ENCODE data around the gene PLPP4. TPM values are rescaled to one million over a fixed set of nuclear protein-coding genes. Genes with fewer than 3 reads are reported as not detected.

PLPP4 gene
- polyA plus RNA-seq, 3 donors, result not detected

- Histone ChIP-seq H3K4me2 (replicated peaks; ENCODE audit: extremely low read depth, low read length, poor library complexity, severe bottlenecking) (no peak overlapping the region), H3K4me1 (ENCODE audit: control insufficient read depth in 1 of 2, insufficient read depth in 2 of 2, low read length in 2 of 2) (no peaks in the 10 kb centered on the region), H4K20me1 (ENCODE audit: insufficient read depth, low read length) (no peaks in the 10 kb centered on the region), H3K79me2 (ENCODE audit: insufficient read depth, low read length) (no peaks in the 10 kb centered on the region), H3K27me3 (ENCODE audit: control insufficient read depth in 2 of 2, insufficient read depth in 2 of 2, low read length in 2 of 2) (no peaks in the 10 kb centered on the region), H2AFZ (ENCODE audit: insufficient read depth, low read depth, low read length, poor library complexity, severe bottlenecking) (no peak overlapping the region), H3K9me3 (replicated peaks in 1 of 2; ENCODE audit: control insufficient read depth in 1 of 2, insufficient read depth in 1 of 2, low read length in 2 of 2) (no peaks in the 10 kb centered on the region), H3K27ac (ENCODE audit: low read depth in 1 of 2, low read length in 2 of 2) (no peak overlapping the region), H3K9ac (ENCODE audit: insufficient read depth, low read length, poor library complexity, severe bottlenecking) (no peak overlapping the region), H3K4me3 (replicated peaks in 1 of 3; ENCODE audit: low read depth in 2 of 3, low read length in 3 of 3) (no peak overlapping the region), H3K36me3 (replicated peaks in 1 of 2; ENCODE audit: control insufficient read depth in 1 of 2, insufficient read depth in 2 of 2, low read length in 2 of 2) (no peaks in the 10 kb centered on the region)
- no peak for DNase-seq
- H3K4me1 Mint-ChIP-seq, result no peaks in the 10 kb centered on the region
- H3K4me3 Mint-ChIP-seq, result no peak overlapping the region
- no peak overlapping the region for H3K27ac Mint-ChIP-seq
- TF ChIP-seq CTCF (IDR thresholded peaks at IDR 0.05), result no peak
- H3K9me3 Mint-ChIP-seq, result peaks cover 0 to 1% (median 0%) of the 10 kb centered on the region in 7 donors
- WGBS (ENCODE audit: insufficient coverage), result 100% methylated on average over 2 of the region's 5 CpGs
- peaks cover 0 to 4% (median 3%) of the 10 kb centered on the region in 3 donors for H3K27me3 Mint-ChIP-seq (ENCODE audit: low read depth in 3 of 3)
- intact Hi-C loops (cut with micrococcal nuclease), result no loop called here
- no peaks in the 10 kb centered on the region for H3K36me3 Mint-ChIP-seq
These were observed 38.4 kb downstream of the PLPP4 start for GRCh38 chr10:120495226-120496009.

GRCh38 chr10:120499883-120500282 is 42.9 kb downstream of the PLPP4 start:
- no peaks in the 10 kb centered on the region for H4K20me1 ChIP-seq (ENCODE audit: insufficient read depth, low read length)
- H3K27ac ChIP-seq (ENCODE audit: low read depth in 1 of 2, low read length in 2 of 2), result no peak overlapping the region
- no peak overlapping the region for H2AFZ ChIP-seq (ENCODE audit: insufficient read depth, low read depth, low read length, poor library complexity, severe bottlenecking)
- no peaks in the 10 kb centered on the region for H3K9me3 ChIP-seq (replicated peaks in 1 of 2; ENCODE audit: control insufficient read depth in 1 of 2, insufficient read depth in 1 of 2, low read length in 2 of 2)
- Mint-ChIP-seq H3K4me1 (peaks cover 3% of the 10 kb centered on the region), H3K27me3 (ENCODE audit: low read depth in 3 of 3) (peaks cover 3 to 8% (median 3%) of the 10 kb centered on the region in 3 donors), H3K36me3 (no peaks in the 10 kb centered on the region), H3K4me3 (no peak overlapping the region), H3K27ac (no peak overlapping the region), H3K9me3 (peaks cover 0 to 6% (median 2%) of the 10 kb centered on the region in 7 donors)
- no peak overlapping the region for H3K9ac ChIP-seq (ENCODE audit: insufficient read depth, low read length, poor library complexity, severe bottlenecking)
- H3K27me3 ChIP-seq (ENCODE audit: control insufficient read depth in 2 of 2, insufficient read depth in 2 of 2, low read length in 2 of 2), result no peaks in the 10 kb centered on the region
- WGBS (ENCODE audit: insufficient coverage), result 90% methylated on average over 3 of the region's 3 CpGs
- DNase-seq, result no peak
- H3K36me3 ChIP-seq (replicated peaks in 1 of 2; ENCODE audit: control insufficient read depth in 1 of 2, insufficient read depth in 2 of 2, low read length in 2 of 2), result no peaks in the 10 kb centered on the region
- H3K4me3 ChIP-seq (replicated peaks in 1 of 3; ENCODE audit: low read depth in 2 of 3, low read length in 3 of 3), result no peak overlapping the region
- H3K79me2 ChIP-seq (ENCODE audit: insufficient read depth, low read length), result no peaks in the 10 kb centered on the region
- TF ChIP-seq CTCF (IDR thresholded peaks at IDR 0.05), result no peak
- peaks cover 0 to 2% of the 10 kb centered on the region in 2 donors for H3K4me1 ChIP-seq (ENCODE audit: control insufficient read depth in 1 of 2, insufficient read depth in 2 of 2, low read length in 2 of 2)
- intact Hi-C loops (cut with micrococcal nuclease), result no loop called here
- no peak overlapping the region for H3K4me2 ChIP-seq (replicated peaks; ENCODE audit: extremely low read depth, low read length, poor library complexity, severe bottlenecking)

All from CD14-positive monocyte (primary cell).